DOHH2 (cell line): ENCODE data around the gene VPS26B.

Experiments
- H3F3A ChIP-seq: fragments of 200-600 bp; sonication (generic), shearing (Covaris generic); 2 replicates; pipeline ENCODE4 v1.6.0; 2016; ENCODE audit warnings: antibody characterized with exemption, mild to moderate bottlenecking; ENCODE audit not compliant: control insufficient read depth, insufficient read depth
- H3K27ac ChIP-seq: fragments of 200-600 bp; sonication (generic); 2 replicates; pipeline ENCODE4 v1.5.1; 2014; ENCODE audit warnings: low read depth, mild to moderate bottlenecking, low read length, moderate library complexity
- H3K27me3 ChIP-seq: fragments of 200-600 bp; sonication (generic); 2 replicates; pipeline ENCODE4 v1.6.1; 2014; ENCODE audit warnings: mild to moderate bottlenecking, low read length, mixed read lengths; ENCODE audit not compliant: control insufficient read depth
- H3K36me3 ChIP-seq: fragments of 200-600 bp; sonication (generic); 2 replicates; pipeline ENCODE4 v1.6.1; 2014; ENCODE audit warnings: mild to moderate bottlenecking, low read length, moderate library complexity, mixed read lengths; ENCODE audit not compliant: control insufficient read depth
- H3K4me1 ChIP-seq: fragments of 200-600 bp; sonication (generic); 2 replicates; pipeline ENCODE4 v1.6.1; 2014; ENCODE audit warnings: mild to moderate bottlenecking, low read length, mixed read lengths; ENCODE audit not compliant: control insufficient read depth
- H3K4me2 ChIP-seq: fragments of 200-600 bp; sonication (generic); 2 replicates; pipeline ENCODE4 v1.6.0; 2014; ENCODE audit warnings: mild to moderate bottlenecking, low read length, moderate library complexity
- H3K4me3 ChIP-seq: fragments of 200-600 bp; sonication (generic); 2 replicates; pipeline ENCODE4 v1.5.1; 2014; ENCODE audit warnings: mild to moderate bottlenecking, low read length, mixed read lengths
- H3K79me2 ChIP-seq: fragments of 200-600 bp; sonication (generic); 2 replicates; pipeline ENCODE4 v1.6.1; 2014; ENCODE audit warnings: mild to moderate bottlenecking, low read length, mixed read lengths; ENCODE audit not compliant: control insufficient read depth
- H3K9me2 ChIP-seq: fragments of 200-600 bp; sonication (generic); replicated peaks from 2 replicates; pipeline ENCODE4 v1.6.1; 2014; ENCODE audit warnings: mild to moderate bottlenecking, low read length, mixed read lengths; ENCODE audit not compliant: control insufficient read depth
- H3K9me3 ChIP-seq: fragments of 200-600 bp; sonication (generic); 2 replicates; pipeline ENCODE4 v1.6.1; 2014; ENCODE audit warnings: antibody characterized with exemption, low read length, mixed read lengths; ENCODE audit not compliant: control insufficient read depth, insufficient read depth
- H4K20me1 ChIP-seq: fragments of 200-600 bp; sonication (generic); 2 replicates; pipeline ENCODE4 v1.6.0; 2014; ENCODE audit warnings: low read depth, mild to moderate bottlenecking, antibody characterized with exemption, low read length, moderate library complexity; ENCODE audit not compliant: control insufficient read depth, insufficient read depth
- CTCF ChIP-seq: fragments of 200-600 bp; sonication (generic); IDR thresholded peaks from one replicate; pipeline ENCODE4 v1.5.1; 2014; ENCODE audit warnings: antibody characterized with exemption, mild to moderate bottlenecking, low read depth, low read length; ENCODE audit not compliant: poor library complexity, severe bottlenecking
- EZH2phosphoT487 ChIP-seq: fragments of 200-600 bp; sonication (generic); IDR thresholded peaks from 2 replicates; pipeline ENCODE4 v1.6.1; 2017; ENCODE audit warnings: borderline replicate concordance, mild to moderate bottlenecking, antibody characterized with exemption, low read length, moderate library complexity, mixed read lengths

VPS26B gene

GRCh38 chr11:134273317-134273712, 48.8 kb downstream of the VPS26B start:
- no peaks in the 10 kb centered on the region for H3K9me3 ChIP-seq
- no peaks in the 10 kb centered on the region for H3K79me2 ChIP-seq
- TF ChIP-seq EZH2phosphoT487, result no peak
- TF ChIP-seq CTCF, result no peak
- H3K4me2 ChIP-seq, result no peak overlapping the region
- no peak overlapping the region for H3K4me3 ChIP-seq
- H3K27me3 ChIP-seq, result peaks cover 38% of the 10 kb centered on the region
- H4K20me1 ChIP-seq, result no peaks in the 10 kb centered on the region
- no peaks in the 10 kb centered on the region for H3K36me3 ChIP-seq
- H3K4me1 ChIP-seq, result no peaks in the 10 kb centered on the region
- no peaks in the 10 kb centered on the region for H3F3A ChIP-seq
- no peaks in the 10 kb centered on the region for H3K9me2 ChIP-seq
- no peak overlapping the region for H3K27ac ChIP-seq

- no peak for TF ChIP-seq EZH2phosphoT487
- no peak for TF ChIP-seq CTCF
- H3K36me3 ChIP-seq, result no peaks in the 10 kb centered on the region
- no peaks in the 10 kb centered on the region for H3K9me2 ChIP-seq
- no peaks in the 10 kb centered on the region for H3K79me2 ChIP-seq
- no peak overlapping the region for H3K27ac ChIP-seq
- no peak overlapping the region for H3K4me2 ChIP-seq
- peaks cover 41% of the 10 kb centered on the region for H3K27me3 ChIP-seq
- no peaks in the 10 kb centered on the region for H4K20me1 ChIP-seq
- no peak overlapping the region for H3K4me3 ChIP-seq
- no peaks in the 10 kb centered on the region for H3K9me3 ChIP-seq
- H3F3A ChIP-seq, result no peaks in the 10 kb centered on the region
- no peaks in the 10 kb centered on the region for H3K4me1 ChIP-seq
These were observed 50.7 kb downstream of the VPS26B start for GRCh38 chr11:134275188-134275533.

GRCh38 chr11:134275534-134276395, 51.3 kb downstream of the VPS26B start, which contains the start of gene GLB1L3:
TSS of gene GLB1L3 (plus strand) at chr11:134276379. CDS start at chr11:134276741, 362 bp downstream.
- Histone ChIP-seq H3K4me3 (no peak within 1 kb of the TSS), H3K27me3 (peaks cover 47% of the 10 kb centered on the region), H3K9me2 (no peaks in the 10 kb centered on the region), H3K9me3 (no peaks in the 10 kb centered on the region), H3K27ac (no peak within 1 kb of the TSS), H3K4me2 (no peak within 1 kb of the TSS), H3K79me2 (no peaks in the 10 kb centered on the region), H4K20me1 (no peaks in the 10 kb centered on the region), H3K36me3 (no peaks in the 10 kb centered on the region), H3F3A (no peaks in the 10 kb centered on the region), H3K4me1 (no peaks in the 10 kb centered on the region)
- TF ChIP-seq EZH2phosphoT487, result no peak
- no peak for TF ChIP-seq CTCF
